ENCODE measurements around the gene GTF2IRD1. TPM values are rescaled to one million over a fixed set of nuclear protein-coding genes. Genes with fewer than 3 reads are reported as not detected.

Gene GTF2IRD1
- polyA plus RNA-seq, 1 of the 3 experiments (the other 2 are of a cell fraction) = 26.4 TPM

DNA sequence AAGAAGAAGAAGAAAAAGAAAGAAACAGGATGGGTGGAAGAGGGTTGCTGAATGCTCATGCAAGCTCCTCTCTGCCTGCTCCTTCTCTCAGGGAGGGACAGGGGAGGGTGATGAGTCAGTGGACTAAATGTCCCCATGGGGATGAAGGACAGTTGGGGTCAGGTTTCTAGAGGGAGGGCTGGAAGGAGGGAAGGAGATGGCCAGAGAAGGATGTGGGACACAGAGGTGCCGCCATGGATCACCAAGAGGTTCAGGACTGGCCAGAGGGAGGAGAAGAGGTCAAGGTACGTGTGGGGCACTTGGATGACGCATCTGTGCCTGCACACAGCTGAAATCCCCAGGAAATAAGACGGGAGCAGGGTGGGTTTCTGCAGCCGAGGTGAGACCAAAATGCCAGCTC, 115.0 kb downstream of the GTF2IRD1 start:
- no peaks in the 10 kb centered on the region for H3K79me2 ChIP-seq (ENCODE audit: insufficient read depth)
- H2AFZ ChIP-seq (ENCODE audit: low read depth) = no peak overlapping the region
- ChIA-PET CTCF (interaction anchor here (0.7 to 9.7 kb wide), 6 partner anchors 8 to 167 kb away, joined by 3 to 130 read pairs (median 4); no protein-coding TSS in a partner anchor), POLR2A (interaction anchor here (0.6 to 0.7 kb wide), 3 partner anchors 34 to 139 kb away, joined by 3 read pairs; no protein-coding TSS in a partner anchor)
- peaks cover 4% of the 10 kb centered on the region for H3F3A ChIP-seq (replicated peaks; ENCODE audit: insufficient read depth)
- H3K4me3 ChIP-seq (ENCODE audit: low read depth in 2 of 2, low read length in 1 of 2) = no peak overlapping the region
- TF ChIP-seq, protein P1, sequence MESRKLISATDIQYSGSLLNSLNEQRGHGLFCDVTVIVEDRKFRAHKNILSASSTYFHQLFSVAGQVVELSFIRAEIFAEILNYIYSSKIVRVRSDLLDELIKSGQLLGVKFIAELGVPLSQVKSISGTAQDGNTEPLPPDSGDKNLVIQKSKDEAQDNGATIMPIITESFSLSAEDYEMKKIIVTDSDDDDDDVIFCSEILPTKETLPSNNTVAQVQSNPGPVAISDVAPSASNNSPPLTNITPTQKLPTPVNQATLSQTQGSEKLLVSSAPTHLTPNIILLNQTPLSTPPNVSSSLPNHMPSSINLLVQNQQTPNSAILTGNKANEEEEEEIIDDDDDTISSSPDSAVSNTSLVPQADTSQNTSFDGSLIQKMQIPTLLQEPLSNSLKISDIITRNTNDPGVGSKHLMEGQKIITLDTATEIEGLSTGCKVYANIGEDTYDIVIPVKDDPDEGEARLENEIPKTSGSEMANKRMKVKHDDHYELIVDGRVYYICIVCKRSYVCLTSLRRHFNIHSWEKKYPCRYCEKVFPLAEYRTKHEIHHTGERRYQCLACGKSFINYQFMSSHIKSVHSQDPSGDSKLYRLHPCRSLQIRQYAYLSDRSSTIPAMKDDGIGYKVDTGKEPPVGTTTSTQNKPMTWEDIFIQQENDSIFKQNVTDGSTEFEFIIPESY (IDR thresholded peaks at IDR 0.05; ENCODE audit: borderline replicate concordance, low read depth) = no peak
- TF ChIP-seq RAD21 (IDR thresholded peaks at IDR 0.05; ENCODE audit: low read length) = no peak
- no peak overlapping the region for H3K9ac ChIP-seq
- H3K9me3 ChIP-seq = no peaks in the 10 kb centered on the region
- H3K9me2 ChIP-seq = no peaks in the 10 kb centered on the region
- 67% methylated on average over 5 of the region's 5 CpGs for WGBS (ENCODE audit: low lambda C conversion rate)
- H4K20me1 ChIP-seq (ENCODE audit: insufficient read depth) = no peaks in the 10 kb centered on the region
- no peak for DNase-seq
- no peak overlapping the region for H3K27ac ChIP-seq (ENCODE audit: low read depth in 2 of 2, low read length in 1 of 2)
- no peaks in the 10 kb centered on the region for H3K36me3 ChIP-seq (replicated peaks in 1 of 2; ENCODE audit: control insufficient read depth in 1 of 2, insufficient read depth in 2 of 2, low read length in 1 of 2)
- H3K4me2 ChIP-seq = no peak overlapping the region
- H3K27me3 ChIP-seq (ENCODE audit: insufficient read depth) = no peaks in the 10 kb centered on the region
- H3K4me1 ChIP-seq (ENCODE audit: control insufficient read depth in 1 of 2, insufficient read depth in 2 of 2, low read depth in 1 of 2, low read length in 1 of 2) = peaks cover 0 to 8% of the 10 kb centered on the region in 2 experiments; a peak in 1 of 4 replicates

DNA sequence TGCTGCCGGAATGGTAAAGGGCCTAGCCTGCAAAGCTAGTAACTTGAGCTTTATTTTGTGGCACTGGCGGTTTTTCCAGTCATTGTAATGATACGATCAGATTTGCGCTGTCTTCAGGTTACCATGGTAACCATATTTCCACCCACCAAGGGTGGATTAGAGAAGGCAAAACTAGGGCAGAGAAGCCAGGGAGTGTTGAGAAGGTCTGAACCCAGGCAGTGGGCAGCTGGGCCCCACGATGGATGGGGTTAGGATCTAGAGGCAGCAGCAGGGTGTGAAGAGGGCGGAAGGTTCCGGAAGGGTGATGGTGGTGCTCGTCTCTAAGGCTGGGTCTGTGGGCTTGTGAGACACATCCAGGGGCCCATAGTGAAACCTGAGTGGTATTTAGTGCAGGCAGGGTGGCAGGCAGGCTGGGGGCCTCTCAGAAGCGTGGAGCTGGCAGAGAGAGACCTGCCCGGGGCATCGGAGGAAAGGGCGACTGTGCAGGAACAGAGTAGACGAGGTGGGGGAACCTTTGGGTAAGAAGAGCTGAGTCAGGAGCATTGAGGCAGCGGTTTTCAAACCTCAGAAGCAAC, 115.9 kb downstream of the GTF2IRD1 start:
- peak overlapping the region in 1 of 2 experiments; percentile 6; a peak in 1 of 4 replicates for H3K27ac ChIP-seq (ENCODE audit: low read depth in 2 of 2, low read length in 1 of 2)
- H3K9me3 ChIP-seq = no peaks in the 10 kb centered on the region
- H2AFZ ChIP-seq (ENCODE audit: low read depth) = no peak overlapping the region
- TF ChIP-seq, protein P2, sequence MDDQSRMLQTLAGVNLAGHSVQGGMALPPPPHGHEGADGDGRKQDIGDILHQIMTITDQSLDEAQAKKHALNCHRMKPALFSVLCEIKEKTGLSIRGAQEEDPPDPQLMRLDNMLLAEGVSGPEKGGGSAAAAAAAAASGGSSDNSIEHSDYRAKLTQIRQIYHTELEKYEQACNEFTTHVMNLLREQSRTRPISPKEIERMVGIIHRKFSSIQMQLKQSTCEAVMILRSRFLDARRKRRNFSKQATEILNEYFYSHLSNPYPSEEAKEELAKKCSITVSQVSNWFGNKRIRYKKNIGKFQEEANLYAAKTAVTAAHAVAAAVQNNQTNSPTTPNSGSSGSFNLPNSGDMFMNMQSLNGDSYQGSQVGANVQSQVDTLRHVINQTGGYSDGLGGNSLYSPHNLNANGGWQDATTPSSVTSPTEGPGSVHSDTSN (IDR thresholded peaks at IDR 0.05) = no peak
- TF ChIP-seq TAF1 (IDR thresholded peaks at IDR 0.05; ENCODE audit: borderline replicate concordance, low read depth, low read length) (no peak), RFX5 (IDR thresholded peaks at IDR 0.05; ENCODE audit: low read length) (no peak), EP300 (IDR thresholded peaks at IDR 0.05; ENCODE audit: borderline replicate concordance in 1 of 2, low read depth in 1 of 2, low read length in 1 of 2) (no peak), GATA2 (CRISPR knock-in tag; IDR thresholded peaks at IDR 0.05) (0 out of 2 replicates have a peak, but pooled peaks have one; percentile 25)
- H3K4me1 ChIP-seq (ENCODE audit: control insufficient read depth in 1 of 2, insufficient read depth in 2 of 2, low read depth in 1 of 2, low read length in 1 of 2) = peaks cover 0 to 8% of the 10 kb centered on the region in 2 experiments; a peak in 1 of 4 replicates
- ChIA-PET CTCF (interaction anchor here (0.7 to 9.7 kb wide), 8 partner anchors 7 to 168 kb away, joined by 3 to 130 read pairs (median 4); no protein-coding TSS in a partner anchor), POLR2A (interaction anchor here (0.6 to 0.7 kb wide), 3 partner anchors 34 to 41 kb away, joined by 3 to 6 read pairs (median 3); no protein-coding TSS in a partner anchor)
- no peak overlapping the region for H3K4me2 ChIP-seq
- peak; percentile 70 for DNase-seq
- no peak overlapping the region for H3K9ac ChIP-seq
- H3K36me3 ChIP-seq (replicated peaks in 1 of 2; ENCODE audit: control insufficient read depth in 1 of 2, insufficient read depth in 2 of 2, low read length in 1 of 2) = no peaks in the 10 kb centered on the region
- no peaks in the 10 kb centered on the region for H3K79me2 ChIP-seq (ENCODE audit: insufficient read depth)
- H3F3A ChIP-seq (replicated peaks; ENCODE audit: insufficient read depth) = peaks cover 4% of the 10 kb centered on the region
- 89% methylated on average over 14 of the region's 14 CpGs for WGBS (ENCODE audit: low lambda C conversion rate)
- H3K27me3 ChIP-seq (ENCODE audit: insufficient read depth) = no peaks in the 10 kb centered on the region
- no peaks in the 10 kb centered on the region for H3K9me2 ChIP-seq
- no peaks in the 10 kb centered on the region for H4K20me1 ChIP-seq (ENCODE audit: insufficient read depth)
- no peak overlapping the region for H3K4me3 ChIP-seq (ENCODE audit: low read depth in 2 of 2, low read length in 1 of 2)
